Esophagus mucosa (tissue), 1 donor: ENCODE results near the gene IKBIP. TPM values are rescaled to one million over a fixed set of nuclear protein-coding genes. Genes with fewer than 3 reads are reported as not detected.
"Not testable (repeated sequence)": the region's sequence is repeated elsewhere in the genome, so short reads cannot be mapped to it uniquely, and the experiment has no call there.

ENCODE experiments used
- ATAC-seq: fragments of 200-7000 bp; cut with Tn5 transposase; one replicate; pipeline ENCODE4 v1.9.1; 2020
- total RNA-seq: library from RNA; stranded (reverse); gene quantifications from one replicate; pipeline ENCODE4 v1.2.4, GENCODE V29; 2023
- donor health status: DM: yes; HTN: yes; CAD: no.

The IKBIP gene, protein sequence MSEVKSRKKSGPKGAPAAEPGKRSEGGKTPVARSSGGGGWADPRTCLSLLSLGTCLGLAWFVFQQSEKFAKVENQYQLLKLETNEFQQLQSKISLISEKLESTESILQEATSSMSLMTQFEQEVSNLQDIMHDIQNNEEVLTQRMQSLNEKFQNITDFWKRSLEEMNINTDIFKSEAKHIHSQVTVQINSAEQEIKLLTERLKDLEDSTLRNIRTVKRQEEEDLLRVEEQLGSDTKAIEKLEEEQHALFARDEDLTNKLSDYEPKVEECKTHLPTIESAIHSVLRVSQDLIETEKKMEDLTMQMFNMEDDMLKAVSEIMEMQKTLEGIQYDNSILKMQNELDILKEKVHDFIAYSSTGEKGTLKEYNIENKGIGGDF
- 4.1 TPM for total RNA-seq

DNA sequence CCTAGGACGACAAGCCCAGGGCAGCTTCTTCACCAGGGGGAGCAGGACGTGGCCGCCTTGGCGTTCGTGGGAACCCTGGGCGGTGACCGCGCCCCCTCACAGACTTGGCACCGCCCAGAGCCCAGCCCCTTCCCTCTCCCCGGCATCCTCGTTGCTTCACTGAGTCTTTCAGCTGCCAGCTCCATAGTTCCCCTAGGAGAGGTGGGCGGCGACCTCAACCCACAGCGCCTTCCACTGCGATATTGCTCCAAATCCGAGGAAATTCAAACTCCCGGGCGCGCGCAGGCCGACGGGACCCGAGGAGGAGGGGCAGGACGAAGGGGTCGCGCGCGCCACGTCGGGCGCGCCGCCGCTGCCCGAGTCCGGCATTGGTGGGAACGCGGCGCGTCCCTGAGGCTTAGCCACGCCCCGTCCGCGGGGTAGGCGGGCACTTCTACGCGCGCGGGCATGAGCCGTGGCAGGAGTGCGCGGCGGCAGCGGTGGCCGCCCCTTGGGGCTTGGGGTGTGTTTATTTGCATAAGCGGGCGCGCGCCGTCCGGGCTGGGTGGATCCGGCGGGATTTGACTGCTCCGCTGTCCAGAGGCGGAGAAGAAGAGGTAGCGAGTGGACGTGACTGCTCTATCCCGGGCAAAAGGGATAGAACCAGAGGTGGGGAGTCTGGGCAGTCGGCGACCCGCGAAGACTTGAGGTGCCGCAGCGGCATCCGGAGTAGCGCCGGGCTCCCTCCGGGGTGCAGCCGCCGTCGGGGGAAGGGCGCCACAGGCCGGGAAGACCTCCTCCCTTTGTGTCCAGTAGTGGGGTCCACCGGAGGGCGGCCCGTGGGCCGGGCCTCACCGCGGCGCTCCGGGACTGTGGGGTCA lies at the start of gene IKBIP, which contains the start of gene APAF1:
IKBIP (minus strand) TSS at position 77 of the 860 bp plus-strand sequence. CDS start 87 bp downstream, outside the sequence.
APAF1 (plus strand) TSS at position 579 of the 860 bp plus-strand sequence. CDS start 3,070 bp downstream, outside the sequence.
- ATAC-seq = peak; percentile 99

DNA sequence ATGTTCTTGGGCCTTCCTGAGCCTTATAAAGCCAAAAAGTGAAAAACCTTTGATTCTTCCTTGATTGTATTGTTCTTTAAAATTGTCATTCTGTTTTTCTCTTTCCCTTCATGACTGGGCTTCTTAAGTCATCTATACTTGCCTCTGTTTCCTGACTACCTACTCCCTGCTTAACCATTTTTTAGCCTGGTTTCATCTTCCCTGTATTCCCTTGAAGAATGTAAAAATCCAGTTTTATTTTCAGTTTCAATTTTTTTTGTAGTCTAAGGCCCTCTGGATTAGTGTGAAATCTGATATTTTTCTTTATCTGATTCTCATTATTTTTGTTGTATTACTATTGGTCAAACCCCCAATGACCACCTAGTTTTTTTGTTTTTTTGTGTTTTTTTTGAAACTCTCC lies 46.8 kb upstream of the IKBIP start:
- no peak for ATAC-seq

DNA sequence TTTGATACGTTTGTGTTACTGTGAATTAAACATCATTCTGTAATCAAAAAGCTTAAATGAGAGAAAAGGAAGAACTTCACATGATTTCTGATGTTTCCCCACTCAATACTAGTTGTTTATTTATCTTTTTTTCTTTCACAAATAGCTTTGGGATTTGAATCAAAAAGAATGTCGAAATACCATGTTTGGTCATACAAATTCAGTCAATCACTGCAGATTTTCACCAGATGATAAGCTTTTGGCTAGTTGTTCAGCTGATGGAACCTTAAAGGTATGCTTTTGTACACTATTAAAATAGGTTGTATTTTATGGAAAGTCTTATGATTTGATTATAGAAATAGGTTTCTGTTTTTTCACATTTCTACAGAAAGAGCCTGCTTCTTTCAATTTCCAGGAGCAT lies 42.0 kb upstream of the IKBIP start:
- ATAC-seq = no peak

DNA sequence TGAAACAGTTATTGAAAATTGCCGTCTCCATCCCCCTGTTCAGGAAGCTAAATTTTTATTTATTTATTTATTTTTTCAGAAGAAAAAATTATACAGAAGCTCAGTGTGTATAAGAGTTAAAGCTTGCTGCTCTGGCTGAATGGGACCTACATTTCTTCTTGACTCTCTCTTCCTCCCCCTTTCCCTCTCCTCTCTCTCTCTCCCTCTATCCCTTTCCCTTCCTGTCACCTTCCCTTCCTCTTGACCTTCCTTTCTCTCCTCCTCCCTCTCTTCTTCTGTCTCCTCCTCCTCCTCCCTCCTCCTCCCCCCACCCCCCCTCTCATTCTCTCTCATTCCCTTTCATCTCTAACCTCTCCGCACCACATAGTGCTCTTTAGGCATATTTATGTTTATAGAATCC lies 39.6 kb upstream of the IKBIP start:
- no peak for ATAC-seq

DNA sequence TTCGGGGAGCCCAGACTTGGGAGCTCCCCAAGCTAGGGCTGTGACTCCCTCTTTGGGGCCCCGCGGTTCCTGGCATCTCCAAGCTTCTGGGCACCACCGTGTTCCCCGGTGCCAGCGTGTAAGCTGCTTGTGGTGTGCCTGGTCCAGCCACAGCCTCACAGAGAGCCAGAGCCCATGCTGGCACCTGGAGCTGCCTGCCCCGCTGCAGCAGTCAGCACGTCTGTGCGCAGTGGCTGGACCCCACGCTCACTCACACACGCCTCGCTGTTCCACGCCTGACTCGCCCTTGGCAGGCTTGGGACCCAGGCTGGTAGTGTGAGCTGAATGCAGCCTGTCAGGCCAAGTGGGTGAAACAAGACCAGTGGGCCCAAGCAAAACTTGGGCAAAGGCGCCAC lies 35.0 kb upstream of the IKBIP start:
- no peak for ATAC-seq

DNA sequence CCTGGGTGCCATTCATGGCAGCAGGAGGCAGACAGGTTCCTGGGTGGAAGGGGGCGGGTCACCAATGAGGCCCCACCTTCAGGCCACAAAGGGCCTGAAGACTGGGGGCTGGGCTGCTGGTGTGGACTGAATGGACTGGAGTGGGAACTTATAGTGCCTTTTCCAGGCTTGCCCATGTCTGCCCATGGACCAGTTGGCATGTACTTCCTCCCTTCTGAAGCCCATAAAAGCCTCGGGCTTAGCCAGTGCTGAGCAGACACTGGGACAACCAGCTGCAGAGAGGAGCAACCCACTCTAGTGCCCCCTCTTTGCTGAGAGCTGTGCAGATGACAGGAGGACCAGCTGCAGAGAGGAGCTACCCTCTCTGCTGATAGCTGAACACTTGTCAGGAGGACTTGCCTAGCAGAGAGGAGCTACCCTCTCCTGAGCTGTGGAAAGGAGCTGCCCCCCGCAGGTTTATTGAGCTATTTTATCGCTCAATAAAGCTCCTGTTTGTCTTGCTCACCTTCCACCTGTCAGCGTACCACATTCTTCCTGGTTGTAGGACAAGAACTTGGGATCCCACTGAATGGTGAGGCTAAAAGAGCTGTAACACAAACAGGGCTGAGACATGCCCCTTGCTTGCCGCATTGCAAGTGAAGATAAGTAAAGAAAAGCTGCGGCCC lies 34.5 kb upstream of the IKBIP start:
- ATAC-seq = no peak

DNA sequence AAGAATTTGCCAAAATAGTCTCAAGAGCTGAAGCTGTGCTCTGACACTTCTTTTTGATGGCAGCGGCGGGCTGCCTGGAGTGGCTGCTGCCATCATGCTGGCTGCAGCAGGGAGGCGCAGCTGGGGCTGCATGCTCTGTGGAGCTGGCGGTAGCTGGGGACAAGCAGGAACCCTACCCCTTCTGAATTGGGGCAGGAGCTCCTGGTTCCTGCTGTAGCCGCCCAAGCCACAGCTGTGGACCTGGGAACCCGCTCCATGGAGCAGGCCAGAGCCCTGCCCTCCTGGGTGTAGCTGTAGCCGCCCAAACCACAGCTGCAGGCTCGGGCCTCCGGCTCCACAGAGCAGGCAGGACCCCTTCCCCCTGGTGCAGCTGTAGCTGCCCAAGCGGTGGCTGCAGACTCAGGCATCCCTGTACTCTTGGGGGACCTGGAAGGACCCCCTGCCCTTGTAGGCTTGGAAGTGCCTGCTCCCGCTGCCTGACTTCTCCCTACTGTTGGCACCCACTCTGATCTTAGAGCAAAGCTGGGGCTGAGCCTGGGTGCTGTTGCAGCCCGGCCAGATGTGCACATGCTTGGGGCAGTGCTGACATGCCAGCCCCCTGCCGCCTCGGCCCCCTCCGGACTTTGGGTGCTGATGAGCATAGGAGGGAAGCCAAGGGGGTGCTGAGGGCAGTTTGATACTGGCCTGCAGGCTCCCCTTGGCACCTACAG lies 33.8 kb upstream of the IKBIP start:
- ATAC-seq = peak; percentile 28

DNA sequence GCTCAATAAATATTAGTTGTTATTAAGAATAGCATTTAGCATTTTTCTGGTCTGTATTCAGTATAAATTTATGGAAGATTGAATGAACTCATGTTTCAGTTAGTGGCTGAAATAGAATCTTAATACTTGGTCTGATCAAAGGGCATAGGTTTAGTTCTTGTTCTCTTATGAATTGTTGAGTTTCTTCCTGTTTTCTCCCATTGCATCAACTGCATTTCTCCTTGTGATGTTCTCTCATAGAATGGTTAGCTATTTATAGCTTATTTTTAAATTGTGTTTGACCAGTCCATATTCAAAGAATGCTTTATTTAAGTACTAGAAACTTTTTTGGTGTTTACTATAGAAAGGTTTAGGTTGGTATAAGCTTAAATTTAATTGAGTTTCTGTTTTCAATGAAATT lies 30.3 kb upstream of the IKBIP start:
- no peak for ATAC-seq

DNA sequence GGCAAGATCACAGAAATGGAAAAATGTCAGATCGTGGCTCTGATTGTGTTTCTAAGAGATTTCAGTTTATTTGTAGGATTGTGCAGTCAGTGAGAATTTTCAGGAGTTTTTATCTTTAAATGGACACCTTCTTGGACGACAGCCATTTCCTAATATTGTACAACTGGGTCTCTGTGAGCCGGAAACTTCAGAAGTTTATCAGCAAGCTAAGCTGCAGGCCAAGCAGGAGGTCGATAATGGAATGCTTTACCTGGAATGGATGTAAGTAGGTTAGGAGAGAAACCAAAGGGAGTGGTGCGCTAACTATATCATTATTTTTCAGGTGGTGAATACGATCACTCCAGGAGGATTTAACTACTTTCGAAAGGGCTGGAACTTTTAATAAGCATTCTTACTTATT lies 26.9 kb upstream of the IKBIP start:
- ATAC-seq = no peak

DNA sequence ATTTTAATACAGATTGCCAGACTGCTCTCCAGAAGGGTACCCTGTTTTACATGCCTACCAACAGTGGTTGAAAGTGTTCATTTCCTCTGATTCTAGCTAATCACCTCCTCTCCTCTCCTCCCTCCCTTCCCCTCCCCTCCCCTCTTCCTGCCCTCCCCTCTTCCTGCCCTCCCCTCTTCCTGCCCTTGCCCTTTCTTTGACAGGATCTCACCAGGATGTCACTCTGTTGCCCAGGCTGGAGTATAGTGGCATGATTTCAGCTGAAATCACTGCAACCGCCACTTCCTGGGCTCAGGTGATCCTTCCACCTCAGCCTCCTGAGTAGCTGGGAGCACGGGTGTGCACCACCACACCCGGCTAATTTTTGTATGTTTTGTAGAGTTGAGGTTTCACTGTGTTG lies 25.2 kb upstream of the IKBIP start:
- no peak for ATAC-seq

DNA sequence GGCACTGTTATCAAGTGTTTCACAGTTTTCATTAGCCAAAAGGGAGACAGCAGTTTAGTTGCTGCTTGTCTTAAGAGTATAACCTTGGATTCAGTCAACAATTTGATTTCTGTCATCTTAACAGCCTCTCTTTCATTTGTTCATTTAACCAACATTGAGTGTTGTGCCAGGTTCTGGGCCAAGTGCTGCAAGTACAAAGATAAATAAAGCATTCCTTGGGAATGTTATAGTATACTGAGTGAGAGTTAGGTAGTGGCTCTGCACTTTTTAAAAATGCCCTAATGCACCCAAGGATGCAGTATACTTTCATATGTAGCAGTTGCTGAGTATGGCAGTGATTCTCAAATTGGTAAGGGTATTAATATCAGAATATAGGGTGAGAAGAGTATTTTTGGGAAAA lies 15.9 kb upstream of the IKBIP start:
- ATAC-seq = no peak

DNA sequence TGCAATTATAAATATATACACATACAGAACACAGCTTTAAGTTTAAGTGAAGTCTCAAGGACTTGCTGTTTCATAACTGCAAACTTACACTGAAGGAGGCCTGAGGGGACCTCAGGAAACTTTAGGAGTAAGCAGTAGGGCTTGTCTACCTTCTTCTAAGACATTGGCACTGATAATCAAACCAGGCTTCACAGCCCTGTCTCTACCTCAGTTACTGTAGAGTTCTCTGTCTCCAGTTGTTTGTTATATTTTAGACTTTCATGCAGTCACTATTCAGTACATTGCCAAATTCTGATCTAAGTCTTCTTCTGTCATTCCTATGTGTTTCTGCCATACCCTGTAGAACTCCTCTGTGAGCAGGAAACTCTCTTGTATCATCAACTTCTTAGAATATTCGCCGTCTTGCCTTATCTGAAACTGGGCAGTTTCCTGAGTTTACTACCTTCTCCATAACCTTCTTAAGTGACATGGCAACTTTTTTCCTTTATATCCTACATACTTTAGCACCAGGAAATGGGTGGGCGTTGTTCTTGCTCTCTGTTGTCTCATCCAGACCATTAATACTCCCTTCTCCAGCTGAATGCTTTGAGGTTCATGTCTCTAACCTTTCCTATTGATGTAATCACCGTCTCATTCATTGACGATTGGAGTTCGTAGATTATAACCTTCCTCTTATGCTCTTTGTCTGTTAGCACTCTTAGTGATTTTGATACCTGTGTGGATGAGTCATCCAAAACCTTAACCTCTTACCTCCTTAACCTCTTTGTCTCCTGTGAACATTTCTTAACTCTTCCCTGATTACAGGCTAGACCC lies 11.9 kb upstream of the IKBIP start:
- no peak for ATAC-seq

DNA sequence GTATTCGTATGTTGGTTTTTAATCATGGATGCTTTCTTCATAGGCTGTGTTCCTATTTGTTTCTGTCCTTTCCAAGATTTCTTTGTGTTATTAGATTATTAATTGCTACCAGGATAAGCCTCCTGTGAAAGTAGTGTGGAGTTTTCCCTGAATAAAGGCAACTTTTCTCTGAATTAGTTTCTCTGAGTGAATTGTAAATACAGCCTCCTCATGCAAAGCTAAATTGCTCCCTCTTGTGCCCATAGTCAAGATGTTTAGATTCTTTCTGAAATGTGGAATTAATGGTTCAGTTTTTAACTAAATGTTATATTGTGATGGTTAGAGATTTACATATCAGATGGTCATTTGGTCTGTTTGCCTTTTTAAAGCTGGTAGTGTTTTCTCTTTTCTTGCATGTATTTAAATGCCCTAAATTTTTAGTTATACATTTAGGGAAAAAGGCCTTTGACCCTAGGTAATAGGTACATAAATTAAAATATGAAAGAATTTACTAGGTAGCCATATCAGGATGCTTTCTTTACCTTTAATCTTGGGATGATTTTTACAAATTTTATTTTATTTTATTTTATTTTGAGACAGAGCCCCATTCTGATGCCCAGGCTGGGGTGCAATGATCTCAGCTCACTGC lies 9.4 kb upstream of the IKBIP start:
- ATAC-seq = no peak

DNA sequence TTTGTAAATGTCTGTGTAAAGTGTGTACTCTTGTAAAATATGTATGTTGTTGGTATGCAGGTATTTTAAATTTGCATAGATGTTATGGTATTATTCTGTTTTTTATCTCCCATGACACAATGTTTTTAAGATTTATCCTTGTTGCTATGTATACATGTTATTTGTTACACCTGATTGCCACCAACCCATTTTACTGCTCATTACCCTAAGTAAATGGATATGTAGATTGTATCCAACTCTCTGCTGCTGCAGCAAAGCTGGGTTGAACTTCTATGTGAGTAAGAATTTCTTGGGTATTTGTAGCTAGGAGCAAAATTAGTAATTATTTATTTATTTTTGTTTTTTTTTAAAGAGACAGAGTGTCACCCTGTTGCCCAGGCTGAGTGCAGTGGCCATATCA lies 6.7 kb upstream of the IKBIP start:
- ATAC-seq = no peak

DNA sequence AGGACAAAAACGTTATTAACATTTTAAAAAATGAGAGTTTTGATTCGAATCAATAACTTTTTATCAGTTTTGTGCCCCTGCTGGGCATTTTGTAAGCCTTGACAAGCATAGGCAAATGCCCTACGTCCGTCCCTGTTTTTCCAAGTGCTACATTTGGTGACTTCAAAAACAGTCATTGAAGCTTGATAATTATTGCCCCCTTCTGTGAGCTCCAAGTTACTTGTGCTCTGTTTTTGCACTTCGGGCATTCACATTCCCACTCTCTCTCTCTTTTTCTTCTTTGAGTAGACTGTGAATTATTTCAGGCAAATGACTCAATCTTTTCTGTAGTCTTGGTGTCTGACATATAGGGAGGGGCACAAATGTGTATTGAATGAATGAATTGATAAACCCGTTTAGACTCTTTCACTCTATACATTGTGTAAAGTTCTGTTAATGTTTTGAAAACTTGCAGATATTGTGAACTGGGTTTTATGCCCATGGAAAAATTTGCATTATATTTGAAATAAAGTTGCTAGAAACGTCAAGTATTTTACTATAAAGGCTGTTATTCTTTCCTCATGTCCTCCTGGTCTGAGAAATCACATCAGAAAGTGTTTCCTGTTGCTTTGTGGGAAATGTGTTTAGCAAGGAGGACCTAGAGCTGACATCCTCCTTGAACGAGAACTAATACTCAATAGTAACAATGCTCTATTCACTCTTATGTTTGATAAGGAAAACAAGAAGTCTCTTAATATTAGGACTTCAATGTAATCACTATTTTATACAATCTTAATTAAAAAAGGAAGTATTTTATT lies 1.9 kb upstream of the IKBIP start:
- no peak for ATAC-seq

DNA sequence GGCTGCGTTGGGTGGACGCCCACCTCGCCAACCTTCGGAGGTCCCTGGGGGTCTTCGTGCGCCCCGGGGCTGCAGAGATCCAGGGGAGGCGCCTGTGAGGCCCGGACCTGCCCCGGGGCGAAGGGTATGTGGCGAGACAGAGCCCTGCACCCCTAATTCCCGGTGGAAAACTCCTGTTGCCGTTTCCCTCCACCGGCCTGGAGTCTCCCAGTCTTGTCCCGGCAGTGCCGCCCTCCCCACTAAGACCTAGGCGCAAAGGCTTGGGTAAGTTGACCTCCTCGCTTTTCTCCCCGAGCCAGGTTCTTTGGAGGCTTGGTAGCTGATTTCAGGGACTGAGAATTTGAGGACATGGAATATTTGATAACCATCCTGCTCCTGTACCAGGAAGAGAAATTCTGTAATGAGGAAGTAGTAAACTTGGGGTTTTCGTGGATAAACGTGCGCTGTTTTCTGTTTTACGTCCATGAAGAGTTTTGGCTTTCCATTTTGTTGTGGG lies 1.0 kb upstream of the IKBIP start:
- ATAC-seq = peak; percentile 14

DNA sequence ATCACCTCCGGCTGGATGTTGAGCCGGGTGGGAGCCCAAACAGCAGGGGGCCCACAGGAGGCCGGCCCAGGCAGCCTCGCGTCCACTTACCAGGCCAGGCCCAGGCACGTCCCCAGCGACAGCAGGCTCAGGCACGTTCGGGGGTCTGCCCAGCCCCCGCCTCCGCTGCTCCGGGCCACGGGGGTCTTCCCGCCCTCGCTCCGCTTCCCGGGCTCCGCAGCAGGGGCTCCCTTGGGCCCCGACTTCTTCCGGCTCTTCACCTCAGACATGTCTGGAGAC lies 216 bp downstream of the IKBIP start:
- peak; percentile 12 for ATAC-seq

DNA sequence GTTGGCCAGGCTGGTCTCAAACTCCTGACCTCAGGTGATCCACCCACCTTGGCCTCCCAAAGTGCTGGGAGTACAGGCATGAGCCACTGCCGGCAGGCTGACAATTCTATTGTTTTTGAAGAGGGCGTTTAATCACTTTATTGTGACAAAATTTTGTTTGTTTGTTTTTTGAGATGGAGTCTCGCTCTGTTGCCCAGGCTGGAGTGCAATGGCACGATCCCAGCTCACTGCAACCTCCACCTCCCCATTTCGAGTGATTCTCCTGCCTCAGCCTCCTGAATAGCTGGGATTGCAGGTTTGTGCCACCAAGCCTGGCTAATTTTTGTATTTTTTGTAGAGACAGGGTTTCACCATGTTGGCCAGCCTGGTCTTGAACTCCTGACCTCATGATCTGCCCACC lies 1.8 kb downstream of the IKBIP start:
- ATAC-seq = not testable (repeated sequence)

DNA sequence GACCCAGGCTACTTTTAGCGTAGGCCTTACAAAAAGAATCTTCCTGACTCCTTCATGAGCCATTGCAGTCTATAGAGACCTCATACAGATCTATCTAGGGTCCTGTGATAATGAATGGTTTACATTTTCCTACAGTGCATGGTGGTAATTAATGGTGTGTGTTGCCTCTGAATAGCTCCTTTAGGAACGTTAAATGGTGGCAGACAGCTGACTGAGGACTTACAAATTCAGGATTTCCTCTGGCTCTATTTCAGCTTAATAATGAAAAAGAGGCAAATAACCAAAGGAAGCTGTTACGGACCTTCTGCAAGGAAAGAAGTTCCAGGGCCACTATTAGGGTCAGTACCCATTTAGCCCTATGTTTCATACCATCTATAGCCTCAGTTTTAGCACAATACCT lies 5.1 kb downstream of the IKBIP start:
- no peak for ATAC-seq

DNA sequence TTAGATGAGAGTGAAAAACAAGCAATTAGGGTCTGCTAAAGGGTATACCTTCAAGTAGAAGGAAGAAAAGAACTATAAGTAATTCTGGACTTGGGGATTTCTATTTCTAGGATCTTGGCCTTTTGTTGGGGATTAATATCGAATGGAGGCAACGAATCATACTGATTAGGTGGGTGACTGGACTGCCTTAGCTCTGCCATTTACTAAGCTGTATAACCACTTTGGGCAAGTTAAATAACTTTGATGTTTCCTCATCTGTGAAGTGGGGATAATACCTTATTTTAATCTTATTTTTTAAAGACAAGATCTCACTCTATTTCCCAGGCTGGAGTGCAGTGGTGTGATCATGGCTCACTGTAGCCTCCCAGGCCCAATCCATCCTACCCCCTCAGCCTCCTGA lies 6.6 kb downstream of the IKBIP start:
- ATAC-seq = no peak
